LNCaP clone FGC (cell line): ENCODE results near the gene IGDCC3.

Source experiments
- DNase-seq: peaks from one replicate; pipeline ENCODE4 v3.0.0-alpha.2; 2011; ENCODE audit warnings: low read depth
- H3K4me3 ChIP-seq: 2 replicates; pipeline ENCODE4 v1.5.1; 2011; ENCODE audit warnings: mild to moderate bottlenecking, low read depth, low read length, control low read depth
- CTCF ChIP-seq: IDR thresholded peaks from 2 replicates; pipeline ENCODE4 v1.5.1; 2012; ENCODE audit warnings: mild to moderate bottlenecking; ENCODE audit not compliant: control insufficient read depth, insufficient read depth; ENCODE audit errors: extremely low read depth

Gene IGDCC3

GRCh38 chr15:65405791-65406423 is 28.1 kb upstream of the IGDCC3 start:
- H3K4me3 ChIP-seq, result no peak overlapping the region
- DNase-seq, result no peak
- no peak for TF ChIP-seq CTCF

- H3K4me3 ChIP-seq, result no peak overlapping the region
- TF ChIP-seq CTCF, result no peak
- DNase-seq, result no peak
Measured at GRCh38 chr15:65404186-65404872, 26.5 kb upstream of the IGDCC3 start.

- TF ChIP-seq CTCF, result no peak
- DNase-seq, result no peak
- no peak overlapping the region for H3K4me3 ChIP-seq
Measured at GRCh38 chr15:65402961-65403360, 25.2 kb upstream of the IGDCC3 start.

- TF ChIP-seq CTCF, result no peak
Measured at GRCh38 chr15:65401611-65402240, 23.9 kb upstream of the IGDCC3 start.

GRCh38 chr15:65400760-65401610 is 23.2 kb upstream of the IGDCC3 start:
- no peak overlapping the region for H3K4me3 ChIP-seq
- TF ChIP-seq CTCF, result peak; percentile 89
- peak; percentile 23 for DNase-seq

More at GRCh38 chr15:65401611-65402240, 23.9 kb upstream of the IGDCC3 start:
- no peak for DNase-seq
- no peak overlapping the region for H3K4me3 ChIP-seq

GRCh38 chr15:65399997-65400396 is 22.2 kb upstream of the IGDCC3 start:
- no peak overlapping the region for H3K4me3 ChIP-seq
- no peak for TF ChIP-seq CTCF
- no peak for DNase-seq
